Globus pallidus (tissue), 1 donor: ENCODE measurements around the gene SLC16A6.
"Not testable (repeated sequence)": the region's sequence is repeated elsewhere in the genome, so short reads cannot be mapped to it uniquely, and the experiment has no call there.

Source experiments
- DNase-seq: peaks from one replicate; pipeline ENCODE4 v3.0.0-alpha.2; 2015; ENCODE audit warnings: low spot score

SLC16A6 gene

GRCh38 chr17:68248199-68248825 is 42.6 kb downstream of the SLC16A6 start:
- no peak for DNase-seq

- peak; percentile 95 for DNase-seq
These were observed 43.3 kb downstream of the SLC16A6 start, which contains the start of gene AMZ2 for GRCh38 chr17:68247445-68248198. Gene AMZ2 (plus strand): TSS chr17:68248043. CDS start chr17:68250188, 2,145 bp downstream.

GRCh38 chr17:68246271-68247028 is 44.5 kb downstream of the SLC16A6 start:
- no peak for DNase-seq

- no peak for DNase-seq
These were observed 51.1 kb downstream of the SLC16A6 start for GRCh38 chr17:68239632-68240366.

- peak; percentile 43 for DNase-seq
These were observed 52.1 kb downstream of the SLC16A6 start for GRCh38 chr17:68238871-68239253.

GRCh38 chr17:68238164-68238870 is 52.6 kb downstream of the SLC16A6 start:
- no peak for DNase-seq

GRCh38 chr17:68237369-68238163 is 53.4 kb downstream of the SLC16A6 start:
- not testable (repeated sequence) for DNase-seq

- DNase-seq = peak; percentile 58
These were observed 55.6 kb downstream of the SLC16A6 start for GRCh38 chr17:68235336-68235791.

GRCh38 chr17:68234726-68235335 is 56.1 kb downstream of the SLC16A6 start:
- DNase-seq = peak; percentile 71

- not testable (repeated sequence) for DNase-seq
These were observed 58.2 kb downstream of the SLC16A6 start for GRCh38 chr17:68232741-68233140.

GRCh38 chr17:68231541-68231940 is 59.4 kb downstream of the SLC16A6 start:
- DNase-seq = no peak

GRCh38 chr17:68231131-68231530 is 59.8 kb downstream of the SLC16A6 start:
- not testable (repeated sequence) for DNase-seq

- no peak for DNase-seq
These were observed 61.3 kb downstream of the SLC16A6 start for GRCh38 chr17:68229619-68230018.

- DNase-seq = no peak
These were observed 61.9 kb downstream of the SLC16A6 start for GRCh38 chr17:68228817-68229570.

- DNase-seq = not testable (repeated sequence)
These were observed 62.8 kb downstream of the SLC16A6 start for GRCh38 chr17:68228039-68228680.

- not testable (repeated sequence) for DNase-seq
These were observed 65.9 kb downstream of the SLC16A6 start for GRCh38 chr17:68225055-68225454.

- no peak for DNase-seq
These were observed 68.3 kb downstream of the SLC16A6 start for GRCh38 chr17:68222606-68223005.

GRCh38 chr17:68221786-68222185 is 69.1 kb downstream of the SLC16A6 start:
- no peak for DNase-seq

- not testable (repeated sequence) for DNase-seq
These were observed 70.1 kb downstream of the SLC16A6 start for GRCh38 chr17:68220786-68221185.
